Fibroblast of pulmonary artery (primary cell): ENCODE measurements around the gene IRX4.

Experiments
- DNase-seq: peaks from one replicate; pipeline ENCODE4 v3.0.0-alpha.2; 2010; ENCODE audit warnings: low read depth
- H3K4me3 ChIP-seq: replicated peaks from 2 replicates; pipeline ENCODE4 v1.5.1; 2011; ENCODE audit warnings: low read depth, mild to moderate bottlenecking, control low read depth, low read length, moderate library complexity
- CTCF ChIP-seq: IDR thresholded peaks from 2 replicates; pipeline ENCODE4 v1.5.1; 2011; ENCODE audit warnings: mild to moderate bottlenecking, control low read depth, low read length, inconsistent platforms; ENCODE audit errors: missing control alignments

The IRX4 gene

GRCh38 chr5:1860021-1860610 is 22.6 kb downstream of the IRX4 start:
- no peak for TF ChIP-seq CTCF
- DNase-seq = no peak

GRCh38 chr5:1859099-1859498 is 23.6 kb downstream of the IRX4 start:
- DNase-seq = no peak
- no peak for TF ChIP-seq CTCF
- H3K4me3 ChIP-seq = no peak overlapping the region

More at GRCh38 chr5:1860021-1860610, 22.6 kb downstream of the IRX4 start:
- no peak overlapping the region for H3K4me3 ChIP-seq

- no peak for DNase-seq
- no peak overlapping the region for H3K4me3 ChIP-seq
- no peak for TF ChIP-seq CTCF
These were observed 24.3 kb downstream of the IRX4 start for GRCh38 chr5:1858436-1858835.

- no peak overlapping the region for H3K4me3 ChIP-seq
- no peak for TF ChIP-seq CTCF
- no peak for DNase-seq
These were observed 25.5 kb downstream of the IRX4 start for GRCh38 chr5:1857256-1857600.

GRCh38 chr5:1856596-1857255 is 26.0 kb downstream of the IRX4 start:
- H3K4me3 ChIP-seq = no peak overlapping the region
- no peak for DNase-seq
- no peak for TF ChIP-seq CTCF

GRCh38 chr5:1855596-1855995 is 27.1 kb downstream of the IRX4 start:
- no peak for DNase-seq
- TF ChIP-seq CTCF = no peak

GRCh38 chr5:1855075-1855474 is 27.6 kb downstream of the IRX4 start:
- no peak overlapping the region for H3K4me3 ChIP-seq
- DNase-seq = no peak
- no peak for TF ChIP-seq CTCF

More at GRCh38 chr5:1855596-1855995, 27.1 kb downstream of the IRX4 start:
- H3K4me3 ChIP-seq = no peak overlapping the region
